Activated B cell treated with CpG ODN at 0.5 μM for 24 hours (primary cell): Measurements from ENCODE around the gene CENPQ. TPM values are rescaled to one million over a fixed set of nuclear protein-coding genes. Genes with fewer than 3 reads are reported as not detected.
"Not testable (repeated sequence)": the region's sequence is repeated elsewhere in the genome, so short reads cannot be mapped to it uniquely, and the experiment has no call there.

ENCODE experiments used
- ATAC-seq: fragments of 200-7000 bp; cut with Tn5 transposase; one replicate; pipeline ENCODE4 v1.10.0; 2021; ENCODE audit warnings: low read depth, mild to moderate bottlenecking, moderate library complexity
- CTCF ChIA-PET: fragments of 350-600 bp; sonication (Branson Sonifier 250); formaldehyde crosslinking; loops from one replicate; lab custom pipeline; 2021; ENCODE audit warnings: antibody characterized with exemption; lab: Charles Lee
- POLR2A ChIA-PET: fragments of 350-600 bp; sonication (Branson Sonifier 250); formaldehyde crosslinking; loops from one replicate; lab custom pipeline; 2021; ENCODE audit warnings: antibody characterized with exemption; lab: Charles Lee
- DNase-seq: peaks from one replicate; pipeline ENCODE4 v3.0.0; 2022
- H3K27ac Mint-ChIP-seq: one replicate; pipeline ENCODE4 v1.8.0; 2020; ENCODE audit warnings: mixed read lengths
- H3K27me3 Mint-ChIP-seq: one replicate; pipeline ENCODE4 v1.8.0; 2021; ENCODE audit warnings: mixed read lengths
- H3K36me3 Mint-ChIP-seq: one replicate; pipeline ENCODE4 v1.8.0; 2021; ENCODE audit warnings: low read depth, mixed read lengths
- H3K4me1 Mint-ChIP-seq: one replicate; pipeline ENCODE4 v1.8.0; 2021; ENCODE audit warnings: mixed read lengths
- H3K4me3 Mint-ChIP-seq: one replicate; pipeline ENCODE4 v1.8.0; 2020; ENCODE audit warnings: mild to moderate bottlenecking, mixed read lengths
- H3K9me3 Mint-ChIP-seq: one replicate; pipeline ENCODE4 v1.8.0; 2020; ENCODE audit warnings: mixed read lengths
- intact Hi-C: fragments of 100-400 bp; cut with micrococcal nuclease; formaldehyde crosslinking; loops from one replicate; pipeline ENCODE4 v1.15.1; 2024
- total RNA-seq: library from RNA; stranded (reverse); gene quantifications from 2 replicates; pipeline ENCODE4 v1.2.3, GENCODE V29; 2022
- TF ChIP-seq, protein P1 (sequence below): fragments of 200-600 bp; IDR thresholded peaks from one replicate; pipeline ENCODE4 v1.8.0; 2022; ENCODE audit warnings: antibody characterized with exemption, mild to moderate bottlenecking

Gene CENPQ
- total RNA-seq, 1 donor from 2014 or later = 7.1 TPM

DNA sequence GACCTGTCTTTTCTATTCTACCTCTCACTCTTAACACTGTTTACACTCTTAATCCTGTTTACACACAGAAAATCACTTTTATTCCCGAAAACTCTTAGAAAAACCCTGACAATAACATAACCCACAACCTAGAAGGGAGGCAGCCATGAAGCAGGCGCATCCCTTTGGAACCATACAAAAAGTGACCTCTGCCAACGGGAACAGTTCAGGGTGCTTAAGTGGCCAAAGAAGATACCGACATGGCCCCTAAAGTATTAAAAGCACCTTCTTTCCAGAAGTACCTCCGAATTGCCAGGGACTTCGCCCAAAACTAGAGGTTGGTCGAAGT lies 607 bp upstream of the CENPQ start:
- H3K27ac Mint-ChIP-seq = peak overlapping the region; percentile 94
- ChIA-PET CTCF (no interaction called here), POLR2A (no interaction called here)
- DNase-seq = no peak
- H3K27me3 Mint-ChIP-seq = no peaks in the 10 kb centered on the region
- peak overlapping the region; percentile 99 for H3K4me3 Mint-ChIP-seq
- TF ChIP-seq, protein P1, sequence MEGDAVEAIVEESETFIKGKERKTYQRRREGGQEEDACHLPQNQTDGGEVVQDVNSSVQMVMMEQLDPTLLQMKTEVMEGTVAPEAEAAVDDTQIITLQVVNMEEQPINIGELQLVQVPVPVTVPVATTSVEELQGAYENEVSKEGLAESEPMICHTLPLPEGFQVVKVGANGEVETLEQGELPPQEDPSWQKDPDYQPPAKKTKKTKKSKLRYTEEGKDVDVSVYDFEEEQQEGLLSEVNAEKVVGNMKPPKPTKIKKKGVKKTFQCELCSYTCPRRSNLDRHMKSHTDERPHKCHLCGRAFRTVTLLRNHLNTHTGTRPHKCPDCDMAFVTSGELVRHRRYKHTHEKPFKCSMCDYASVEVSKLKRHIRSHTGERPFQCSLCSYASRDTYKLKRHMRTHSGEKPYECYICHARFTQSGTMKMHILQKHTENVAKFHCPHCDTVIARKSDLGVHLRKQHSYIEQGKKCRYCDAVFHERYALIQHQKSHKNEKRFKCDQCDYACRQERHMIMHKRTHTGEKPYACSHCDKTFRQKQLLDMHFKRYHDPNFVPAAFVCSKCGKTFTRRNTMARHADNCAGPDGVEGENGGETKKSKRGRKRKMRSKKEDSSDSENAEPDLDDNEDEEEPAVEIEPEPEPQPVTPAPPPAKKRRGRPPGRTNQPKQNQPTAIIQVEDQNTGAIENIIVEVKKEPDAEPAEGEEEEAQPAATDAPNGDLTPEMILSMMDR = no peak
- peaks cover 21% of the 10 kb centered on the region for H3K36me3 Mint-ChIP-seq
- no peaks in the 10 kb centered on the region for H3K9me3 Mint-ChIP-seq
- intact Hi-C loops = no loop called here
- peaks cover 60% of the 10 kb centered on the region for H3K4me1 Mint-ChIP-seq
- no peak for ATAC-seq

DNA sequence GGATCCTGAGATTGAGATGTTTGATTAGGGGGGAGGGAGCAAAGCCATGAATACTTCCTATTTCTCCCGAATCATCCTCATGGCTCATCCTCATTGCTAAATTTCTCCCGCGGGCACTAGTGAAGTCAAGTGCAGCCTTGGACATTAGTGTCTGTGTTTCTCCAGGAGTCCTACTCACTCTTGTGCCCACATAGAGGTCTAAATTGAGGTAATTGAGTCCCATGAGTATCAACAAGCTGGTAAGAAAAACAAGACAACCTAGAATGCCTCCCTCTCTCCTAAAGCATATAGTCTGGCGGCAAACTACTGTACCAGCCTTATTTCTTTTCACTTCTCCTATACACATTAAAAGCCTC lies 420 bp downstream of the CENPQ start:
- H3K4me1 Mint-ChIP-seq = peaks cover 66% of the 10 kb centered on the region

DNA sequence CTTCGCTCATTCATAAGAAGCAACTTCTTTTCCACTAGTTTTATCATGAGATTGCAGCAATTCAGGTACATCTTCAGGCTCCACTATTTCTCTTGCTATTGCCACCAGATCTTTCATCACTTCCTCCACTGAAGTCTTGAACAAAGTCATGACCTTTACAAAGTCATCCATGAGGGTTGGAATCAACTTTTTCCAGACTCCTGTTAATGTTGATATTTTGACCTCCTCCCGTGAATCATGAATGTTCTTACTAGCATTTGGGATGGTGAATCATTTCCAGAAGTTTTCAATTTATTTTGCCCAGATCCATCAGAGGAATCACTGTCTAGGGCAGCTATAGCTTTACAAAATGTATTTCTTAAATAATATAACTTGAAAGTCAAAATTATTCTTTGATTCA lies 1.5 kb downstream of the CENPQ start:
- Mint-ChIP-seq H3K9me3 (no peaks in the 10 kb centered on the region), H3K27ac (no peak overlapping the region), H3K27me3 (no peaks in the 10 kb centered on the region), H3K36me3 (peaks cover 9% of the 10 kb centered on the region), H3K4me3 (peak overlapping the region; percentile 3), H3K4me1 (peaks cover 65% of the 10 kb centered on the region)
- no peak for DNase-seq
- no peak for ATAC-seq
- TF ChIP-seq, protein P1 = no peak
- ChIA-PET CTCF (interaction anchor here (1.3 kb wide), 1 partner anchor 68 kb away, joined by 3 read pairs; no protein-coding TSS in a partner anchor), POLR2A (no interaction called here)
- intact Hi-C loops = no loop called here

More for the DNA sequence above, 420 bp downstream of the CENPQ start:
- ATAC-seq (no peak), DNase-seq (no peak)
- Mint-ChIP-seq H3K9me3 (no peaks in the 10 kb centered on the region), H3K36me3 (peaks cover 17% of the 10 kb centered on the region), H3K4me3 (peak overlapping the region; percentile 99), H3K27me3 (no peaks in the 10 kb centered on the region), H3K27ac (peak overlapping the region; percentile 94)
- ChIA-PET CTCF (no interaction called here), POLR2A (no interaction called here)
- intact Hi-C loops = no loop called here
- TF ChIP-seq, protein P1 = no peak

DNA sequence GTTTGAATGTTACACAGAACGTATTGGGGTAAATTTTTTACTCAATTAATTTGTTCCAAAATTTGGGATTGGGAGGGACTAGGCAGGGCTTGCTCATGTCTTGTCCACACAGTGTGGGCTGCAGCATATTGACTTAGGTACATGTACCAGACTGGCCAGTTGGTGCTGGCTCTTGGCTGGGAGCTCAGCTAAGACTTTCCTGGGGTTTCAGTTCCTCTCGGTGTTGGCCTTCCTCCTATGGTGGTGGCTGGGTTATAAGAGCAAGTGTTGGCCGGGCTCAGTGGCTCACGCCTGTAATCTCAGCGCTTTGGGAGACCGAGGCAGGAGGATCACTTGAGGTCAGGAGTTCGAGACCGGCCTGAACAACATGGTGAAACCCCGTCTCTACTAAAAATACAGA lies 4.9 kb downstream of the CENPQ start:
- peaks cover 44% of the 10 kb centered on the region for H3K4me1 Mint-ChIP-seq
- H3K4me3 Mint-ChIP-seq = no peak overlapping the region
- H3K27me3 Mint-ChIP-seq = no peaks in the 10 kb centered on the region
- ATAC-seq (no peak), DNase-seq (no peak)
- H3K36me3 Mint-ChIP-seq = peaks cover 20% of the 10 kb centered on the region
- TF ChIP-seq, protein P1 = no peak
- intact Hi-C loops = no loop called here
- ChIA-PET CTCF (interaction anchor here (1.6 kb wide), 1 partner anchor 16 kb away, joined by 3 read pairs; no protein-coding TSS in a partner anchor), POLR2A (no interaction called here)
- H3K9me3 Mint-ChIP-seq = no peaks in the 10 kb centered on the region
- no peak overlapping the region for H3K27ac Mint-ChIP-seq

DNA sequence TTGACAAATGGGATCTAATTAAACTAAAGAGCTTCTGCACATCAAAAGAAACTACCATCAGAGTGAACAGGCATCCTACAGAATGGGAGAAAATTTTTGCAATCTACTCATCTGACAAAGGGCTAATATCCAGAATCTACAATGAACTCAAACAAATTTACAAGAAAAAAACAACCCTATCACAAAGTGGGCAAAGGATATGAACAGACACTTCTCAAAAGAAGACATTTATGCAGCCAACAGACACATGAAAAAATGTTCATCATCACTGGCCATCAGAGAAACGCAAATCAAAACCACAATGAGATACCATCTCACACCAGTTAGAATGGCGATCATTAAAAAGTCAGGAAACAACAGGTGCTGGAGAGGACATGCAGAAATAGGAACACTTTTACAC lies 13.4 kb downstream of the CENPQ start:
- intact Hi-C loops, ATAC-seq, H3K4me1 Mint-ChIP-seq, H3K9me3 Mint-ChIP-seq, CTCF ChIA-PET, H3K4me3 Mint-ChIP-seq, H3K27ac Mint-ChIP-seq, H3K27me3 Mint-ChIP-seq, DNase-seq, POLR2A ChIA-PET: not testable (repeated sequence)
- H3K36me3 Mint-ChIP-seq = peaks cover 38% of the 10 kb centered on the region

DNA sequence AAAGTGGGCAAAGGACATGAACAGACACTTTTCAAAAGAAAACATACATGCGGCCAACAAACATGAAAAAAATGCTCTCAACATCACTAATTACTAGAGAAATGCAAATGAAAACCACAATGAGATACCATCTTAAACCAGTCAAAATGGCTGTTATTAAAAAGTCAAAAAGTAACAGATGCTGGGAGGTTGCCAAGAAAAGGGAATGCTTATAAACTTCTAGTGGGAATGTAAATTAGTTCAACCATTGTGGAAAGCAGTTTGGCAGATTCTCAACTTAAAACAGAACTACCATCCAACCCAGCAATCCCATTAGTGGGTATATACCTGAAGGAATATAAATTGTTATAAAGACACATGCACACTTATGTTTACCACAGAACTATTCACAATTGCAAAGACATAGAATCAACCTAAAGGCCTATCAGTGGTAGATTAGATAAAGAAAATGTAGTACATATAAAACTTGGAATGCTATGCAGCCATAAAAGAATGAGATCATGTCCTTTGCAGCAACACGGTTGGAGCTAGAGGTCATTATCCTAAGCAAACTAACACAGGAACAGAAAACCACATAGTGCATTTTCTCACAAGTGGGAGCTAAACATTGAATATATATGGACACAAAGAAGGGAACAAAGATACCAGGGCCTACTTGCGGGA lies 16.3 kb downstream of the CENPQ start:
- ChIA-PET CTCF (no interaction called here), POLR2A (no interaction called here)
- ATAC-seq (no peak), DNase-seq (no peak)
- no peak overlapping the region for H3K27ac Mint-ChIP-seq
- H3K4me1 Mint-ChIP-seq = no peaks in the 10 kb centered on the region
- no peaks in the 10 kb centered on the region for H3K9me3 Mint-ChIP-seq
- peaks cover 26% of the 10 kb centered on the region for H3K36me3 Mint-ChIP-seq
- H3K4me3 Mint-ChIP-seq = no peak overlapping the region
- intact Hi-C loops = no loop called here
- TF ChIP-seq, protein P1 = no peak
- H3K27me3 Mint-ChIP-seq = no peaks in the 10 kb centered on the region

DNA sequence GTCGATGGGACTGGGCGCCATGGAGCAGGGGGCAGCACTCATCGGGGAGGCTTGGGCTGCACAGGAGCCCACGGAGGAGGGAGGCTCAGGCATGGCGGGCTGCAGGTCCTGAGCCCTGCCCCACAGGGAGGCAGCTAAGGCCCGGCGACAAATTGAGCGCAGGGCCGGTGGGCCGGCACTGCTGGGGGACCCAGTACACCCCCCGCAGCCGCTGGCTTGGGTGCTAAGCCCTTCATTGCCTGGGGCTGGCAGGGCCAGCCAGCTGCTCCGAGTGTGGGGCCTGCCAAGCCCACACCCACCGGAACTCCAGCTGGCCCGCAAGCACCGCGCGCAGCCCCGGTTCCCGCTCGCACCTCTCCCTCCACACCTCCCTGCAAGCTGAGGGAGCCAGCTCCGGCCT lies 18.7 kb downstream of the CENPQ start:
- H3K36me3 Mint-ChIP-seq = peaks cover 27% of the 10 kb centered on the region
- H3K4me1 Mint-ChIP-seq, POLR2A ChIA-PET, CTCF ChIA-PET, intact Hi-C loops, H3K27ac Mint-ChIP-seq, DNase-seq, H3K4me3 Mint-ChIP-seq, ATAC-seq, H3K9me3 Mint-ChIP-seq, H3K27me3 Mint-ChIP-seq: not testable (repeated sequence)

DNA sequence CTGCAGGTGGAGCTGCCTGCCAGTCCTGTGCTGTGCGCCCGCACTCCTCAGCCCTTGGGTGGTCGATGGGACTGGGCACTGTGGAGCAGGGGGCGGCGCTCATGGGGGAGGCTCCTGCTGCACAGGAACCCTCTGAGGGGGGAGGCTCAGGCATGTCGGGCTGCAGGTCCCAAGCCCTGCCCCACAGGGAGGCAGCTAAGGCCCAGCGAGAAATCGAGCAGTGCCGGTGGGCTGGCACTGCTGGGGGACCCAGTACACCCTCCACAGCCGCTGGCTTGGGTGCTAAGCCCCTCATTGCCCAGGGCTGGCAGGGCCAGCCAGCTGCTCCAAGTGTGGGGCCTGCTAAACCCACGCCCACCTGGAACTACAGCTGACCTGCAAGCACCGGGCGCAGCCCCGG lies 20.2 kb downstream of the CENPQ start:
- ATAC-seq, POLR2A ChIA-PET, CTCF ChIA-PET, DNase-seq, H3K27me3 Mint-ChIP-seq, H3K4me3 Mint-ChIP-seq, intact Hi-C loops, H3K27ac Mint-ChIP-seq, H3K9me3 Mint-ChIP-seq, H3K4me1 Mint-ChIP-seq: not testable (repeated sequence)
- H3K36me3 Mint-ChIP-seq = peaks cover 34% of the 10 kb centered on the region
